Mucosa of stomach (tissue), 1 donor: ENCODE measurements around the gene PSD2.

Experiments used
- H3K27me3 ChIP-seq: one replicate; pipeline ENCODE4 v1.7.0; 2013; ENCODE audit warnings: mild to moderate bottlenecking, low read length; ENCODE audit not compliant: control insufficient read depth, insufficient read depth
- H3K36me3 ChIP-seq: one replicate; pipeline ENCODE4 v1.7.0; 2013; ENCODE audit warnings: low read length; ENCODE audit not compliant: control insufficient read depth, insufficient read depth
- H3K4me1 ChIP-seq: one replicate; pipeline ENCODE4 v1.7.0; 2013; ENCODE audit warnings: mild to moderate bottlenecking, low read length; ENCODE audit not compliant: control insufficient read depth, insufficient read depth
- H3K4me3 ChIP-seq: one replicate; pipeline ENCODE4 v1.7.0; 2013; ENCODE audit warnings: low read length
- H3K9ac ChIP-seq: one replicate; pipeline ENCODE4 v1.7.0; 2013; ENCODE audit warnings: mild to moderate bottlenecking, low read length, moderate library complexity
- H3K9me3 ChIP-seq: one replicate; pipeline ENCODE4 v1.7.0; 2013; ENCODE audit warnings: mild to moderate bottlenecking, low read length, moderate library complexity; ENCODE audit not compliant: control insufficient read depth
- donor health status: Pancreatic carcinoma.

The PSD2 gene

DNA sequence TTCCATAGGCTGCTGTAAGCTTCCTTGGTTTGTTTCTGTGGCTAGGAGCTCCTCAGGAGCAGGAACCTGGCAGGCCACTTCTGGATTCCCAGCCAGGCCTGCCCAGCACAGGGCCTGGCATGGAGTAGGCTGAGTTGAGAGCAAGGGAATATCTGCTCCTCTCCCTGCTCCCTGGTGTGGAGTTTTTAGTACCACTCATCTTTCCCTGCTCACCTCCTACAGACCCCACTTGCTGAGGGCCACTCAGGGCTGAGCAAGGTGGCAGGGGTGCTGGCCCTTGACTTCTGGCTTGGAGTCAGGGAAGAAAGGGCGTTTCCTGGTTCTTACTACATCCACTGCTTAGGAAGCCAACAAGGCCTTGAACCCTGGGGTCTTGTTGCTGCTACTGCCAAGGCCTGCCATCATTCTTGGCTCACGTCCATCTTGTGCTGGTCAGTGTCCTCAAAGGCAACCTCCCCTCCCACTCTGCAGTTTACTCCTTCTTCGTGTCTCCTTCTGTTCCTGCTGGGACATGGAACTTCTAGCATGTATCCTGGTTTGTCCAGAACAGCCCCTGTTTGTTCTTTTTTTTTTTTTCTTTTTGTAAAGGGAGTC is 54.9 kb downstream of the PSD2 start:
- H3K9me3 ChIP-seq = no peaks in the 10 kb centered on the region
- no peaks in the 10 kb centered on the region for H3K4me1 ChIP-seq
- H3K9ac ChIP-seq = no peak overlapping the region
- no peak overlapping the region for H3K4me3 ChIP-seq
- peaks cover 15% of the 10 kb centered on the region for H3K27me3 ChIP-seq
- H3K36me3 ChIP-seq = no peaks in the 10 kb centered on the region

DNA sequence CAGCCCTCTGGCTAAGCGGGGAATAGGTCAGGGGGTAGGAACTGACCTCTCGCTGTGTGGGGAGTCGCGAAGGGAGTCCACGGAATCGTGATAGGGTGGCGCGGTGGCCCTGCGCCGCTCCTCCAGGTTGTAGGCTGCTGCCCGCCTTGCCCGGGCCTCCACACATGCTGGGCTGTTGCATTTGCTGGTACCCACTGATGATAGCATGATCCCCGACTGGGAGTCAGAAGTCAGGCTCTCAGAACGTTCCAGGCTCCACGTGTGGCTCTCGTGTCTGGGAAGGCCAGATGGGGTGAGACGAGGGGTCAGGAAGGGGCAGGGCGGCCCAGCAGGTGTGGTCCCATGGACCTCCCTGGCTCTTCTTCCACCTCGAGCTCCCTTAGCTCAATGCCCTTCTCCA is 56.0 kb downstream of the PSD2 start:
- H3K9ac ChIP-seq = no peak overlapping the region
- peaks cover 7% of the 10 kb centered on the region for H3K27me3 ChIP-seq
- no peaks in the 10 kb centered on the region for H3K4me1 ChIP-seq
- H3K4me3 ChIP-seq = no peak overlapping the region
- no peaks in the 10 kb centered on the region for H3K36me3 ChIP-seq
- no peaks in the 10 kb centered on the region for H3K9me3 ChIP-seq

GRCh38 chr5:139852696-139853095 is 57.1 kb downstream of the PSD2 start:
- no peaks in the 10 kb centered on the region for H3K36me3 ChIP-seq
- no peak overlapping the region for H3K4me3 ChIP-seq
- H3K27me3 ChIP-seq = no peaks in the 10 kb centered on the region
- no peak overlapping the region for H3K9ac ChIP-seq
- H3K4me1 ChIP-seq = no peaks in the 10 kb centered on the region
- no peaks in the 10 kb centered on the region for H3K9me3 ChIP-seq

DNA sequence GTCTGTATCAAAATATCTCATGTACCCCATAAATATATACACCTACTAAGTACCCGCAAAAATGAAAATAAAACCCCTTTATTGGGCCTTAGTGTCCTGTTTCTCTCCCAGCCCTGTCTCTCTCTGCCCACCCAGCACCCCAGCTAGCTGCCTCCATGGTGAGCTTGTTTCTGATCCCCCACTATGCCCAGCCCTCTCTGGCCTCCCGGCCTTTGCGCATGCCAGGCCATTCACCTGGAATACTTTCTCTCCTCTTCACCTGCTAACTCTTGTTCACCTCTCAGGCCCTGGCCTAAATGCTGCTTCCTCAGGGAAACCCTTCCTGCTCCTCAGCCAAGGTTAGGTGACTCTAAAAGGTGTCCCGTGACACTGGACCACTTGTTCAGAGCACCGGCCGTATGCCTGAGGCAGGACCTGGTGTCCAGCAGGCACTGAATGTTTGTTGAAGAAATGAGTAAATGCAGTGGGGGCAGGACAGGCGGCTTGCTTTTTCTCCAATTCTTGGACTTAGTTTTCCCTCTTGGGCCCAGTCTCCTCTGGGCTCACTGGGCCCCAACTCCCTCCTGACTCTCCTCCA is 58.5 kb downstream of the PSD2 start:
- H3K4me3 ChIP-seq = no peak overlapping the region
- H3K9me3 ChIP-seq = no peaks in the 10 kb centered on the region
- H3K9ac ChIP-seq = no peak overlapping the region
- no peaks in the 10 kb centered on the region for H3K36me3 ChIP-seq
- H3K27me3 ChIP-seq = no peaks in the 10 kb centered on the region
- no peaks in the 10 kb centered on the region for H3K4me1 ChIP-seq

GRCh38 chr5:139854953-139855352 is 59.3 kb downstream of the PSD2 start:
- Histone ChIP-seq H3K4me3 (no peak overlapping the region), H3K27me3 (no peaks in the 10 kb centered on the region), H3K9ac (no peak overlapping the region), H3K36me3 (no peaks in the 10 kb centered on the region), H3K4me1 (no peaks in the 10 kb centered on the region), H3K9me3 (no peaks in the 10 kb centered on the region)

- Histone ChIP-seq H3K27me3 (no peaks in the 10 kb centered on the region), H3K36me3 (no peaks in the 10 kb centered on the region), H3K9ac (no peak overlapping the region), H3K4me3 (no peak overlapping the region), H3K4me1 (no peaks in the 10 kb centered on the region), H3K9me3 (no peaks in the 10 kb centered on the region)
Observed at GRCh38 chr5:139855451-139855850, 59.8 kb downstream of the PSD2 start.

GRCh38 chr5:139855946-139856540 is 60.4 kb downstream of the PSD2 start:
- Histone ChIP-seq H3K4me1 (no peaks in the 10 kb centered on the region), H3K9ac (no peak overlapping the region), H3K9me3 (no peaks in the 10 kb centered on the region), H3K27me3 (no peaks in the 10 kb centered on the region), H3K4me3 (no peak overlapping the region), H3K36me3 (no peaks in the 10 kb centered on the region)

GRCh38 chr5:139856714-139857113 is 61.1 kb downstream of the PSD2 start:
- Histone ChIP-seq H3K4me3 (no peak overlapping the region), H3K4me1 (no peaks in the 10 kb centered on the region), H3K9ac (no peak overlapping the region), H3K9me3 (no peaks in the 10 kb centered on the region), H3K36me3 (no peaks in the 10 kb centered on the region), H3K27me3 (no peaks in the 10 kb centered on the region)

GRCh38 chr5:139859013-139859412 is 63.4 kb downstream of the PSD2 start:
- no peaks in the 10 kb centered on the region for H3K9me3 ChIP-seq
- no peak overlapping the region for H3K4me3 ChIP-seq
- H3K36me3 ChIP-seq = no peaks in the 10 kb centered on the region
- H3K4me1 ChIP-seq = no peaks in the 10 kb centered on the region
- H3K9ac ChIP-seq = no peak overlapping the region
- H3K27me3 ChIP-seq = peaks cover 5% of the 10 kb centered on the region

DNA sequence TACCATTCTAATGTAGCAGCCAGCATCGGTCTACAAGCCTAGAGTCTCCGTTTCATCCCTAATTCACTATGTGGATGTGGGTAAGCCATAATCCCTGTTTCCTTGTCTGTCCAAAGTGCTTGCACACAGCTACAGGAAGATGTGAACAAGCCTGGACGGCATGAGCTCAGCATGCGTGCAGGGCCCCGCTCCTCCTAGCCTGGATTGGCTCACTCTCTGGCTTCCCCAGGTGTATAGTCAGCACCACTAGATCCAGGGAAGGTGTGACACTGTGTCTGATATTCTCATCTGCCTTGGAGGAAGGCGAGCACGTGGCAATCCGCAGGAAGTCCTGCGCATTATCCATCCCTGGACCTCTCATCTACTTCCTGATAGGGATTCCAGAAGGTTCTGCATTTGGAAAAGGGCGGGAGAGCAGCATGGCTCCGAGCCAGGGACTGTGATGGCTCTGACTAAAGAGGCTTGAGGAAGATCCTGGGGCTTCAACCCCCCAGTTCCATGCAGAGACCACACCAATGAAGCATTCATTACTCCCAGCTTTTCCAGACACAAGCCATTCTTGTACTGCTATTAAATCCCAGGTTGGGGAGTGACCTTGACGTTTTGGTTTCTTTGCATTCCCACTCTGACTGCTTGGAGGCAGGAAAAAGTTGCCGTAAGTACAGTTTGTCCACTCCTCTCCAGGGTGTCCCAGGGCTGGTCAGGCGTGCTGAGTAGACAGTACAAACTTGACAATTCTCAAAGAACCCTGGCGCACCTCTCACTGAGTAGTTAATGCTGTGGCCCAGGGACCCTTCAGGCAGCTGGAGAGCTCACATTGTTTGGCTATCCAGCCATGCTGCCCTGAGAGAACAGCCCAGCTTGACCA is 65.6 kb downstream of the PSD2 start:
- Histone ChIP-seq H3K27me3 (peaks cover 5% of the 10 kb centered on the region), H3K36me3 (no peaks in the 10 kb centered on the region), H3K4me1 (no peaks in the 10 kb centered on the region), H3K4me3 (no peak overlapping the region), H3K9ac (no peak overlapping the region), H3K9me3 (no peaks in the 10 kb centered on the region)

DNA sequence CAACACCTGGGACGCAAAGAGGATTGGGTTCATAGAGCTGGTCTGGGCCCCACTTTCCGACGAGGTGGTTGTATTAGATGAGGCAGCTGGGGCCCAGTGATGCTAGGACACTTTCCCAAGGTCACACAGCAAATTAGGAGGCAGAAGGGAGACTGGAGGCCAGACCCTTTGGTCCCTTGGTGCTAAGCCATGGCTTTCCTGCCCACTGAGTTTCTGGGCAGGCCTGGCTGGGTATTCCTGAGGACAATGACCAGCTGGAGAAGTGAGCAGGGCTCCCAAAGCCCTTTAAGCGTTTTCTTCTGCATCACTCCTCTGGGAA is 66.2 kb downstream of the PSD2 start:
- H3K9ac ChIP-seq = no peak overlapping the region
- no peaks in the 10 kb centered on the region for H3K4me1 ChIP-seq
- H3K4me3 ChIP-seq = no peak overlapping the region
- no peaks in the 10 kb centered on the region for H3K36me3 ChIP-seq
- no peaks in the 10 kb centered on the region for H3K9me3 ChIP-seq
- H3K27me3 ChIP-seq = peaks cover 5% of the 10 kb centered on the region

DNA sequence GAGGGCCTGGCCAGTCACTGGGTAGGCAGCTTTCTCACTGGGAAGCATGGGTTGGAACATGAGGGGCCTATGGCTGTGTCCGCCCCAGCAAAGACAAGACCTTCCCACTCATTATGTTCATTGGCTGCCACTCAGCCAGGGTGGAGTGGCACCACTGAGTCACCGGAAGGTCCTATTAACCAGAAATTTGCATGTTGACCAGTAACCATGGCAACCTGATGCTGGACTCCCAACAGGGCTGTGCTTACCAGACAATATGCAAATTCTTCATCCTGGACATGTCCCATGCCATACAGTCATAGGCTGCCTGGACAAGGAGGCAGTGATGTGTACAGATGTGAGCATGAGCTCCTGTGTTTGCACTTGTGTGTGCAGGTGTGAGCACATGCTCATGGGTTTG is 66.7 kb downstream of the PSD2 start:
- Histone ChIP-seq H3K4me1 (no peaks in the 10 kb centered on the region), H3K9me3 (no peaks in the 10 kb centered on the region), H3K9ac (no peak overlapping the region)

More for the DNA sequence above, 66.7 kb downstream of the PSD2 start:
- peaks cover 5% of the 10 kb centered on the region for H3K27me3 ChIP-seq
- no peaks in the 10 kb centered on the region for H3K36me3 ChIP-seq
- H3K4me3 ChIP-seq = no peak overlapping the region
